GM12878 (cell line): ENCODE results near the gene RNF32. TPM values are rescaled to one million over a fixed set of nuclear protein-coding genes. Genes with fewer than 3 reads are reported as not detected.

Experiments used
- ATAC-seq: fragments of 200-7000 bp; cut with Tn5 transposase; 3 replicates; pipeline ENCODE4 v1.9.1; 2020; ENCODE audit warnings: mild to moderate bottlenecking, moderate library complexity
- BruUV-seq: library from RNA; stranded (reverse); fragments of 400-500 nt; replicated peaks from 2 replicates; lab custom pipeline; 2021; lab: Mats Ljungman, UMichigan
- CTCF ChIA-PET: fragments of 300-600 bp; sonication (Branson Sonifier 250); formaldehyde crosslinking; extraction: SDS; loops from one replicate; lab custom pipeline; 2021; ENCODE audit warnings: inconsistent platforms; lab: Yijun Ruan, JAX
- POLR2A ChIA-PET: fragments of 350-600 bp; formaldehyde crosslinking; extraction: SDS; loops from one replicate; lab custom pipeline; 2021; ENCODE audit warnings: inconsistent platforms; lab: Charles Lee
- RAD21 ChIA-PET: fragments of 300-600 bp; sonication (Branson Sonifier 250); formaldehyde crosslinking; loops from one replicate; lab custom pipeline; 2023; ENCODE audit warnings: antibody characterized with exemption; ENCODE audit not compliant: unreplicated experiment; lab: Charles Lee
- SMC1A ChIA-PET: fragments of 300-600 bp; sonication (Branson Sonifier 250); formaldehyde crosslinking; loops from one replicate; lab custom pipeline; 2023; ENCODE audit not compliant: unreplicated experiment, uncharacterized antibody; lab: Charles Lee
- DNase-seq: peaks from one replicate; pipeline ENCODE4 v3.0.0-alpha.2; 2011; ENCODE audit warnings: low read depth, low spot score
- FAIRE-seq: peaks from 3 replicates; lab custom pipeline; 2011; peaks lifted over from hg19 to GRCh38; lab: Jason Lieb, UNC
- H2AFZ ChIP-seq: 2 replicates; pipeline ENCODE4 v1.6.0; 2011; ENCODE audit warnings: low read depth, low read length, control low read depth; ENCODE audit not compliant: control insufficient read depth
- H3K27ac ChIP-seq: 2 replicates; pipeline ENCODE4 v1.5.1; 2011; ENCODE audit warnings: control low read depth; ENCODE audit not compliant: control insufficient read depth, insufficient read depth
- H3K27me3 ChIP-seq, 2 experiments: replicated peaks in 1 of 2; 2 replicates each; pipeline versions ENCODE4 v1.6.0 to v1.6.1; 2011; ENCODE audit warnings: low read length in 1 of 2; ENCODE audit not compliant: control insufficient read depth in 2 of 2, insufficient read depth in 2 of 2
- H3K36me3 ChIP-seq, 2 experiments: 2 replicates each; pipeline ENCODE4 v1.5.1; 2011; ENCODE audit warnings: low read length in 1 of 2; ENCODE audit not compliant: control insufficient read depth in 2 of 2, insufficient read depth in 2 of 2
- H3K4me1 ChIP-seq: 2 replicates; pipeline ENCODE4 v1.6.1; 2011; ENCODE audit warnings: mild to moderate bottlenecking, low read length, moderate library complexity, mixed read lengths; ENCODE audit not compliant: control insufficient read depth, insufficient read depth
- H3K4me2 ChIP-seq: 2 replicates; pipeline ENCODE4 v1.6.0; 2011; ENCODE audit warnings: control low read depth; ENCODE audit not compliant: control insufficient read depth, insufficient read depth
- H3K4me3 ChIP-seq: fragments of 200-600 bp; sonication (generic); 2 replicates; pipeline ENCODE4 v1.5.1; 2016
- H3K79me2 ChIP-seq: 2 replicates; pipeline ENCODE4 v1.6.0; 2011; ENCODE audit warnings: low read length; ENCODE audit not compliant: control insufficient read depth, insufficient read depth
- H3K9ac ChIP-seq: 2 replicates; pipeline ENCODE4 v1.8.0; 2011; ENCODE audit warnings: low read length, control low read depth, mixed read lengths; ENCODE audit not compliant: control insufficient read depth, insufficient read depth
- H3K9me3 ChIP-seq: replicated peaks from 3 replicates; pipeline ENCODE4 v1.5.1; 2011; ENCODE audit warnings: mild to moderate bottlenecking, low read length; ENCODE audit not compliant: control insufficient read depth, insufficient read depth
- H4K20me1 ChIP-seq: 2 replicates; pipeline ENCODE4 v1.6.0; 2011; ENCODE audit not compliant: control insufficient read depth, insufficient read depth
- BACH1 ChIP-seq: fragments of 450-650 bp; IDR thresholded peaks from 2 replicates; pipeline ENCODE4 v1.6.1; 2017; ENCODE audit warnings: mild to moderate bottlenecking, borderline replicate concordance
- BMI1 ChIP-seq: fragments of 450-650 bp; IDR thresholded peaks from 2 replicates; pipeline ENCODE4 v1.6.1; 2016; ENCODE audit warnings: mild to moderate bottlenecking, moderate library complexity, borderline replicate concordance
- CEBPB ChIP-seq, 2 experiments: fragments of 150-350 bp in 1 of 2; IDR thresholded peaks; 2 replicates each; pipeline ENCODE4 v1.6.1; 2012 to 2014; ENCODE audit warnings: low read depth in 2 of 2, low read length in 2 of 2, borderline replicate concordance in 1 of 2, inconsistent platforms in 1 of 2
- CREB1 ChIP-seq: IDR thresholded peaks from 2 replicates; pipeline ENCODE4 v1.6.1; 2012; ENCODE audit warnings: low read depth, mild to moderate bottlenecking, inconsistent platforms
- MXI1 ChIP-seq: fragments of 150-350 bp; IDR thresholded peaks from 2 replicates; pipeline ENCODE4 v1.6.1; 2011; ENCODE audit warnings: low read depth, mild to moderate bottlenecking, inconsistent platforms, low read length, improper control_type of control experiment
- POLR2A ChIP-seq: IDR thresholded peaks from 2 replicates; pipeline ENCODE4 v1.6.1; 2011; ENCODE audit warnings: low read depth, mild to moderate bottlenecking, low read length
- RAD21 ChIP-seq: IDR thresholded peaks from 2 replicates; pipeline ENCODE4 v1.6.1; 2011; ENCODE audit warnings: mild to moderate bottlenecking, low read depth, low read length, moderate library complexity; ENCODE audit not compliant: insufficient read depth
- RB1 ChIP-seq: fragments of 450-650 bp; formaldehyde crosslinking; IDR thresholded peaks from 2 replicates; pipeline ENCODE4 v1.6.1; 2017; ENCODE audit warnings: mild to moderate bottlenecking, borderline replicate concordance
- SP1 ChIP-seq: IDR thresholded peaks from one replicate; pipeline ENCODE4 v1.6.1; 2011; ENCODE audit warnings: low read depth, low read length
- SREBF1 ChIP-seq: IDR thresholded peaks from 2 replicates; pipeline ENCODE4 v1.6.1; 2012; ENCODE audit warnings: mild to moderate bottlenecking, low read length
- STAT3 ChIP-seq: IDR thresholded peaks from 2 replicates; pipeline ENCODE4 v1.6.1; 2011; ENCODE audit warnings: low read depth, low read length, improper control_type of control experiment
- SUPT20H ChIP-seq: IDR thresholded peaks from 2 replicates; pipeline ENCODE4 v1.6.1; 2011; ENCODE audit warnings: low read depth, mild to moderate bottlenecking, low read length, moderate library complexity, borderline replicate concordance; ENCODE audit not compliant: control insufficient read depth
- TCF3 ChIP-seq: IDR thresholded peaks from 2 replicates; pipeline ENCODE4 v1.6.1; 2012; ENCODE audit warnings: low read depth, mild to moderate bottlenecking, low read length, borderline replicate concordance; ENCODE audit not compliant: insufficient read depth
- WGBS: methylation state at CpG from one replicate; pipeline ENCODE4 v1.1.6; 2016; ENCODE audit warnings: low lambda C conversion rate; ENCODE audit not compliant: insufficient replicate concordance, insufficient coverage; ENCODE audit errors: missing lambda C conversion rate; 5-methylcytosine and 5-hydroxymethylcytosine counted together
- in situ Hi-C: fragments of 300-500 bp; cut with MboI; formaldehyde crosslinking; loops from 9 replicates; pipeline ENCODE4 v1.14.3; 2018; ENCODE audit warnings: mixed read lengths
- intact Hi-C: fragments of 100-400 bp; cut with micrococcal nuclease; formaldehyde crosslinking; loops from one replicate; pipeline ENCODE4 v1.14.2; 2022; ENCODE audit not compliant: unreplicated experiment
- polyA plus RNA-seq, 11 experiments: library from polyadenylated mRNA; depleted of rRNA in 4 of 11; unstranded in 6 of 11; stranded (reverse) in 5 of 11; fragments of >200 nt; fragmentation: Nextera tagmentation in 4 of 11; fragmentation: Illumina TruSeq in 1 of 11; extraction: Ambion mirVana in 4 of 11; extraction: Trizol in 1 of 11; gene quantifications; 1 replicate in 1 of 11; 2 replicates in 10 of 11; pipeline versions ENCODE4 v1.2.1 to v1.2.3, GENCODE V29; 2011 to 2016; ENCODE audit warnings: inconsistent platforms in 2 of 11, missing spikeins in 2 of 11, low read depth in 1 of 11
- total RNA-seq, 4 experiments: library from RNA; depleted of rRNA in 3 of 4; stranded (reverse); fragments of >200 nt in 3 of 4; fragmentation: Illumina TruSeq in 1 of 4; extraction: Trizol in 1 of 4; gene quantifications; 2 replicates each; pipeline versions ENCODE4 v1.2.1 to v1.2.3, GENCODE V29; 2013 to 2021
- TF ChIP-seq, protein P1 (sequence below): fragments of 450-650 bp; IDR thresholded peaks from 2 replicates; pipeline ENCODE4 v1.6.1; 2014; ENCODE audit warnings: mild to moderate bottlenecking
- TF ChIP-seq, protein P2 (sequence below): IDR thresholded peaks from 2 replicates; pipeline ENCODE4 v1.6.1; 2012; ENCODE audit warnings: low read length, inconsistent platforms
- TF ChIP-seq, protein P3 (sequence below): fragments of 450-650 bp; IDR thresholded peaks from 2 replicates; pipeline ENCODE4 v1.6.1; 2016; ENCODE audit warnings: mild to moderate bottlenecking
- TF ChIP-seq, protein P4 (sequence below): fragments of 450-650 bp; IDR thresholded peaks from 2 replicates; pipeline ENCODE4 v1.6.1; 2016; ENCODE audit warnings: mild to moderate bottlenecking, moderate library complexity, borderline replicate concordance

The RNF32 gene
- total and polyA plus RNA-seq, 10 of the 15 experiments (the other 5 are each of a cell fraction or from before 2014, with no cell fraction given), result 2.5 to 7.2 (median 3.7) TPM

DNA sequence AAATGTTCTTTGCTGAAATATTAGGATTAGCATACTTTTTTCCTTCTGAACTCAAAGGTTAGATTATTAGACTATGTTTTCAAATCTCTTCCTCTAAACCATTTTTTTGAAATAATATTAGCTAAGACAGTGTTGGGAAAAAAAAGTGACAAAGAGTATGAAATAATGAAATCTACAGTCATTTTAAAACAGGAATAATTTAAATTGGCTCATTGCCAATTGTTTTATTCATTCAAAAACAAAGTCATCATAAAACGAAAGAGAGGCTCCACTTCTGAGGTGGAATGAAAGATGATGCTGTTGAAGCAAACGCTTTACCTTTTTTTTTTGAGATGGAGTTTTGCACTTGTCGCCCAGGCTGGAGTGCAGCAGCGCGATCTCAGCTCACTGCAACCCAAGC lies 51.2 kb downstream of the RNF32 start (continued):
- TF ChIP-seq SUPT20H, result no peak
- no peak for TF ChIP-seq MXI1
- TF ChIP-seq BACH1, result no peak
- TF ChIP-seq POLR2A, result no peak
- no peak for TF ChIP-seq STAT3
- no peak for TF ChIP-seq CREB1

DNA sequence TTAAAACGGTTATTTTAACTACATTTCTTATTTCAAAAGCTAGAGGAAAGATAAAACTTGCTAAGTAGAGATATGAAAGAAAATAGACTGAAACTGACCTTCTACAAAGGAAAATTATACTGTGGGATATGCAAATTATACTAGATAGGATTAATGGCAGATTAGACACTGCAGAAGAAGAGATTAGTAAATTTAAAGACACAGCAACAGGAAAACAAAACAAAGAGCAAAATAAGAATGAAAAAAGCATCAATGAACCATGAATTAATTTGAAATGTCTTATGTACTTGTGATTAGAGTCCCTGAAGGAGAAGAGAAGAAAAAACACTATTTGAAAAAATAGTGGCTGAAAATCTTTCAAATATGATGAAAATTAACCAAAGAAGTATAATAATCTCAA lies 52.3 kb downstream of the RNF32 start:
- no peak for ATAC-seq
- WGBS, result 42% methylated on average over 1 of the region's 1 CpG
- Histone ChIP-seq H3K4me1 (no peaks in the 10 kb centered on the region), H3K4me2 (no peak overlapping the region), H3K9ac (no peak overlapping the region), H3K79me2 (no peaks in the 10 kb centered on the region), H4K20me1 (no peaks in the 10 kb centered on the region), H3K36me3 (no peaks in the 10 kb centered on the region), H3K9me3 (peaks cover 2% of the 10 kb centered on the region; the same call in 2 of the 3 replicates), H2AFZ (no peak overlapping the region), H3K4me3 (no peak overlapping the region), H3K27ac (no peak overlapping the region), H3K27me3 (no peaks in the 10 kb centered on the region)
- in situ Hi-C loops, result no loop called here
- RAD21 ChIA-PET, result no interaction called here
- SMC1A ChIA-PET, result no interaction called here
- CTCF ChIA-PET, result interaction anchor here (0.7 kb wide), 1 partner anchor 11 kb away, joined by 3 read pairs; no protein-coding TSS in a partner anchor
- FAIRE-seq, result no peak
- no TSS peak for BruUV-seq
- intact Hi-C loops, result no loop called here
- POLR2A ChIA-PET, result no interaction called here
- DNase-seq, result no peak
- no peak for TF ChIP-seq SREBF1
- TF ChIP-seq TCF3, result no peak
- TF ChIP-seq SP1, result no peak
- no peak for TF ChIP-seq RAD21
- TF ChIP-seq, protein P1, sequence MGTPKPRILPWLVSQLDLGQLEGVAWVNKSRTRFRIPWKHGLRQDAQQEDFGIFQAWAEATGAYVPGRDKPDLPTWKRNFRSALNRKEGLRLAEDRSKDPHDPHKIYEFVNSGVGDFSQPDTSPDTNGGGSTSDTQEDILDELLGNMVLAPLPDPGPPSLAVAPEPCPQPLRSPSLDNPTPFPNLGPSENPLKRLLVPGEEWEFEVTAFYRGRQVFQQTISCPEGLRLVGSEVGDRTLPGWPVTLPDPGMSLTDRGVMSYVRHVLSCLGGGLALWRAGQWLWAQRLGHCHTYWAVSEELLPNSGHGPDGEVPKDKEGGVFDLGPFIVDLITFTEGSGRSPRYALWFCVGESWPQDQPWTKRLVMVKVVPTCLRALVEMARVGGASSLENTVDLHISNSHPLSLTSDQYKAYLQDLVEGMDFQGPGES, result no peak
- no peak for TF ChIP-seq BMI1
- TF ChIP-seq CEBPB (IDR thresholded peaks at IDR 0.05; ENCODE audit: borderline replicate concordance in 1 of 2, low read depth in 2 of 2, low read length in 2 of 2), result no peak
- TF ChIP-seq, protein P2, sequence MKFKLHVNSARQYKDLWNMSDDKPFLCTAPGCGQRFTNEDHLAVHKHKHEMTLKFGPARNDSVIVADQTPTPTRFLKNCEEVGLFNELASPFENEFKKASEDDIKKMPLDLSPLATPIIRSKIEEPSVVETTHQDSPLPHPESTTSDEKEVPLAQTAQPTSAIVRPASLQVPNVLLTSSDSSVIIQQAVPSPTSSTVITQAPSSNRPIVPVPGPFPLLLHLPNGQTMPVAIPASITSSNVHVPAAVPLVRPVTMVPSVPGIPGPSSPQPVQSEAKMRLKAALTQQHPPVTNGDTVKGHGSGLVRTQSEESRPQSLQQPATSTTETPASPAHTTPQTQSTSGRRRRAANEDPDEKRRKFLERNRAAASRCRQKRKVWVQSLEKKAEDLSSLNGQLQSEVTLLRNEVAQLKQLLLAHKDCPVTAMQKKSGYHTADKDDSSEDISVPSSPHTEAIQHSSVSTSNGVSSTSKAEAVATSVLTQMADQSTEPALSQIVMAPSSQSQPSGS, result no peak
- TF ChIP-seq, protein P3, sequence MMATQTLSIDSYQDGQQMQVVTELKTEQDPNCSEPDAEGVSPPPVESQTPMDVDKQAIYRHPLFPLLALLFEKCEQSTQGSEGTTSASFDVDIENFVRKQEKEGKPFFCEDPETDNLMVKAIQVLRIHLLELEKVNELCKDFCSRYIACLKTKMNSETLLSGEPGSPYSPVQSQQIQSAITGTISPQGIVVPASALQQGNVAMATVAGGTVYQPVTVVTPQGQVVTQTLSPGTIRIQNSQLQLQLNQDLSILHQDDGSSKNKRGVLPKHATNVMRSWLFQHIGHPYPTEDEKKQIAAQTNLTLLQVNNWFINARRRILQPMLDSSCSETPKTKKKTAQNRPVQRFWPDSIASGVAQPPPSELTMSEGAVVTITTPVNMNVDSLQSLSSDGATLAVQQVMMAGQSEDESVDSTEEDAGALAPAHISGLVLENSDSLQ, result no peak
- TF ChIP-seq CREB1, result no peak
- TF ChIP-seq RB1, result no peak
- TF ChIP-seq, protein P4, sequence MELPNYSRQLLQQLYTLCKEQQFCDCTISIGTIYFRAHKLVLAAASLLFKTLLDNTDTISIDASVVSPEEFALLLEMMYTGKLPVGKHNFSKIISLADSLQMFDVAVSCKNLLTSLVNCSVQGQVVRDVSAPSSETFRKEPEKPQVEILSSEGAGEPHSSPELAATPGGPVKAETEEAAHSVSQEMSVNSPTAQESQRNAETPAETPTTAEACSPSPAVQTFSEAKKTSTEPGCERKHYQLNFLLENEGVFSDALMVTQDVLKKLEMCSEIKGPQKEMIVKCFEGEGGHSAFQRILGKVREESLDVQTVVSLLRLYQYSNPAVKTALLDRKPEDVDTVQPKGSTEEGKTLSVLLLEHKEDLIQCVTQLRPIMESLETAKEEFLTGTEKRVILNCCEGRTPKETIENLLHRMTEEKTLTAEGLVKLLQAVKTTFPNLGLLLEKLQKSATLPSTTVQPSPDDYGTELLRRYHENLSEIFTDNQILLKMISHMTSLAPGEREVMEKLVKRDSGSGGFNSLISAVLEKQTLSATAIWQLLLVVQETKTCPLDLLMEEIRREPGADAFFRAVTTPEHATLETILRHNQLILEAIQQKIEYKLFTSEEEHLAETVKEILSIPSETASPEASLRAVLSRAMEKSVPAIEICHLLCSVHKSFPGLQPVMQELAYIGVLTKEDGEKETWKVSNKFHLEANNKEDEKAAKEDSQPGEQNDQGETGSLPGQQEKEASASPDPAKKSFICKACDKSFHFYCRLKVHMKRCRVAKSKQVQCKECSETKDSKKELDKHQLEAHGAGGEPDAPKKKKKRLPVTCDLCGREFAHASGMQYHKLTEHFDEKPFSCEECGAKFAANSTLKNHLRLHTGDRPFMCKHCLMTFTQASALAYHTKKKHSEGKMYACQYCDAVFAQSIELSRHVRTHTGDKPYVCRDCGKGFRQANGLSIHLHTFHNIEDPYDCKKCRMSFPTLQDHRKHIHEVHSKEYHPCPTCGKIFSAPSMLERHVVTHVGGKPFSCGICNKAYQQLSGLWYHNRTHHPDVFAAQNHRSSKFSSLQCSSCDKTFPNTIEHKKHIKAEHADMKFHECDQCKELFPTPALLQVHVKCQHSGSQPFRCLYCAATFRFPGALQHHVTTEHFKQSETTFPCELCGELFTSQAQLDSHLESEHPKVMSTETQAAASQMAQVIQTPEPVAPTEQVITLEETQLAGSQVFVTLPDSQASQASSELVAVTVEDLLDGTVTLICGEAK, result no peak
